Measurements from ENCODE around the gene L2HGDH. TPM values are rescaled to one million over a fixed set of nuclear protein-coding genes. Genes with fewer than 3 reads are reported as not detected.

Gene L2HGDH
- total and polyA plus RNA-seq, 2 of the 4 experiments (the other 2 are of a cell fraction), result 3.1 to 3.8 TPM

DNA sequence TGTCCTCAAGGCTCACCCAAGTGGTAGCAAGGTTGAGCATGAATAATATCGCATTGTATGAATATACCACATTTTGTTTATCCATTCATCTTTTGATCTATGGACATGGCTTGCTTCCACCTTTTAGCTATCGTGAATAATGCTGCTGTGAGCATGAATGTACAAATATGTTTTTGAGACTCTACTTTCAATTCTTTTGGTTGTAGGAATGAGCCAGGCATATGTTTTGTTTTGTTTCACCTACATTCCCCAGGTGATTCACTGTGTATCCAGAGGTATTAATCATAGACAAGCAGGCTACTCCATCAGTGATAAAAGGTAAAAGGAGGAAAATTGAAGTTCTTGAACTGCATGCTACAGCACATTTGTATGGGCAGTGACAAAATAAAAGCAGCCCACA is 48.8 kb upstream of the L2HGDH start (continued):
- TF ChIP-seq ELK1 (IDR thresholded peaks at IDR 0.05; ENCODE audit: borderline replicate concordance, low read depth, low read length), result no peak
- TF ChIP-seq POLR2A (IDR thresholded peaks at IDR 0.05; ENCODE audit: low read depth, low read length), result no peak

- no peak overlapping the region for H3K23ac ChIP-seq (ENCODE audit: low read depth, low read length)
- no peak overlapping the region for H3K4me2 ChIP-seq (ENCODE audit: low read depth, low read length)
- CTCF ChIA-PET, result interaction anchor here (1.0 kb wide), 1 partner anchor 35 kb away, joined by 4 read pairs; no protein-coding TSS in a partner anchor
- in situ Hi-C loops (cut with MboI; ENCODE audit: low sequenced_read_pairs) (no loop called here), dilution Hi-C loops (cut with HindIII; ENCODE audit: low sequenced_read_pairs, unreplicated experiment) (no loop called here), intact Hi-C loops (cut with micrococcal nuclease) (no loop called here)
- H4K91ac ChIP-seq (ENCODE audit: insufficient read depth, low read depth, low read length), result no peak overlapping the region
- H3K18ac ChIP-seq (ENCODE audit: low read depth, low read length), result no peak overlapping the region
- no peak overlapping the region for H2BK5ac ChIP-seq (ENCODE audit: low read depth, low read length, poor library complexity, severe bottlenecking)
- H3K56ac ChIP-seq (ENCODE audit: extremely low read depth, insufficient read depth, low read length), result no peak overlapping the region
- TF ChIP-seq RCOR1 (IDR thresholded peaks at IDR 0.05; ENCODE audit: insufficient replicate concordance, low read length) (no peak), CEBPB (IDR thresholded peaks at IDR 0.05; ENCODE audit: low read depth, low read length) (peak; percentile 39; the same call in 1 of the 2 replicates)
- no peak overlapping the region for H3K4me3 ChIP-seq (ENCODE audit: insufficient read depth, low read depth, low read length)
- DNase-seq (no peak), ATAC-seq (ENCODE audit: low read depth) (no peak)
- no peak overlapping the region for H2AFZ ChIP-seq (replicated peaks; ENCODE audit: low read length, poor library complexity)
- no peaks in the 10 kb centered on the region for H3K9me3 ChIP-seq (ENCODE audit: control insufficient read depth, insufficient read depth, low read length)
- no peak overlapping the region for H2BK15ac ChIP-seq (ENCODE audit: low read depth, low read length)
- H3K27ac ChIP-seq (ENCODE audit: insufficient read depth, low read length), result no peak overlapping the region
- H2AK5ac ChIP-seq (ENCODE audit: low read depth, low read length), result no peak overlapping the region
- peaks cover 5% of the 10 kb centered on the region for H3K4me1 ChIP-seq (ENCODE audit: control insufficient read depth, insufficient read depth, low read length)
- H2BK20ac ChIP-seq (ENCODE audit: low read depth, low read length), result no peak overlapping the region
- H3K79me1 ChIP-seq (ENCODE audit: low read depth in 1 of 2, low read length in 2 of 2), result no peaks in the 10 kb centered on the region
- H3K27me3 ChIP-seq (ENCODE audit: control insufficient read depth, insufficient read depth, low read length), result no peaks in the 10 kb centered on the region
- POLR2A ChIA-PET (ENCODE audit: unreplicated experiment), result no interaction called here
- no peak overlapping the region for H3K14ac ChIP-seq (replicated peaks; ENCODE audit: low read depth, low read length)
- no TSS peak for BruUV-seq (replicated peaks)
- no peak overlapping the region for H2AK9ac ChIP-seq (replicated peaks; ENCODE audit: low read depth, low read length, poor library complexity)
- no peak overlapping the region for H4K8ac ChIP-seq (ENCODE audit: low read depth in 2 of 2, low read length in 2 of 2)
- H3K36me3 ChIP-seq (ENCODE audit: control insufficient read depth, insufficient read depth, low read length), result 0 out of 2 replicates have a peak, but pooled peaks cover 3% of the 10 kb centered on the region
- no peaks in the 10 kb centered on the region for H4K20me1 ChIP-seq (ENCODE audit: insufficient read depth, low read length)
- peaks cover 5% of the 10 kb centered on the region; the same call in 1 of the 2 replicates for H3K9me1 ChIP-seq (ENCODE audit: insufficient read depth, low read length)
- no peak overlapping the region for H2BK120ac ChIP-seq (ENCODE audit: low read depth, low read length)
- no peak overlapping the region for H3K9ac ChIP-seq (ENCODE audit: low read depth, low read length)
- H4K5ac ChIP-seq (ENCODE audit: low read depth, low read length), result no peak overlapping the region
- no CpG with 5 or more reads among the region's 3 CpGs for WGBS, 2 experiments (ENCODE audit: extremely low coverage in 2 of 2, insufficient read length in 1 of 2)
- no peak overlapping the region for H3K4ac ChIP-seq (ENCODE audit: low read depth, low read length)
Observed at GRCh38 chr14:50360093-50360492, 48.1 kb upstream of the L2HGDH start.

Measured in IMR-90 (cell line).